ENCODE data around the gene TASL.

DNA sequence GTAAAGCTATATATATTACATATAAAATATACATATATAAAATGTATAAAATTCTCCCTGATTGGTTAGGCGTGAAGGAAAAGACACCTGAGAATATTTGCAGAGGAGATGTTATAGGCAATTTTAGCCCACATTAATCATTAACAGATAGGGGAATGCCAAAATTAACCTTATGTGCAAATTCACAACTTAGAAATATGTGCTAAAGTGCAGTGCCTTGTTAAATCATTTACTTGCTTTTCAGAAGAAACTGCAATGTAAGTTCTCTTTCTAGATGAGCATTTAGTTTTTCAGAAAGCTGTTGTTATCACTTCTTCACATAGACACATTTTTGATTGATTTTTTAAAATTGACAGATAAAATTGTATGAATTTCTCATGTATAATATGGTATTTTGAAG, 5.6 kb downstream of the TASL start:
- no peak for TF ChIP-seq CTCF (conservative IDR thresholded peaks at IDR 0.05)
- TF ChIP-seq EZH2 (IDR thresholded peaks at IDR 0.05; ENCODE audit: low read depth): no peak
